HepG2 (cell line): ENCODE data around the gene CADM1. TPM values are rescaled to one million over a fixed set of nuclear protein-coding genes. Genes with fewer than 3 reads are reported as not detected.
A peak's percentile ranks its signal among the peaks of the same experiment; 100 is the strongest.

Source experiments
- AHDC1 ChIP-seq: sonication (generic); formaldehyde crosslinking; IDR thresholded peaks from 2 replicates; pipeline ENCODE4 v1.5.1; 2020; ENCODE audit warnings: mild to moderate bottlenecking, missing genetic modification reagents, borderline replicate concordance
- ARID3A ChIP-seq: IDR thresholded peaks from 2 replicates; pipeline ENCODE4 v1.6.1; 2012; ENCODE audit warnings: low read depth, low read length, improper control_type of control experiment
- FOXA1 ChIP-seq, 2 experiments: fragments of 450-650 bp in 1 of 2; sonication (generic) in 1 of 2; formaldehyde crosslinking in 1 of 2; IDR thresholded peaks; 2 replicates each; pipeline versions ENCODE4 v1.4.0 to v1.6.1; 2016 to 2020; ENCODE audit warnings: missing genetic modification reagents in 1 of 2
- FOXP1 ChIP-seq, 2 experiments: fragments of 450-650 bp in 1 of 2; IDR thresholded peaks; 2 replicates each; pipeline ENCODE4 v1.6.1; 2017 to 2018; ENCODE audit warnings: antibody characterized with exemption in 1 of 2
- GATAD2A ChIP-seq: IDR thresholded peaks from 2 replicates; pipeline ENCODE4 v1.6.1; 2016
- MAFG ChIP-seq: sonication (generic); formaldehyde crosslinking; IDR thresholded peaks from 2 replicates; pipeline ENCODE4 v1.5.1; 2020; ENCODE audit warnings: mild to moderate bottlenecking, missing genetic modification reagents
- RXRB ChIP-seq: IDR thresholded peaks from 2 replicates; pipeline ENCODE4 v1.6.1; 2016; ENCODE audit warnings: borderline replicate concordance, missing genetic modification reagents, missing compliant biosample characterization
- SRF ChIP-seq: IDR thresholded peaks from 2 replicates; pipeline ENCODE4 v1.6.1; 2011; ENCODE audit warnings: mild to moderate bottlenecking, low read depth, low read length, moderate library complexity
- ZKSCAN8 ChIP-seq: IDR thresholded peaks from 2 replicates; pipeline ENCODE4 v1.6.1; 2016; ENCODE audit warnings: borderline replicate concordance, missing genetic modification reagents, missing compliant biosample characterization
- ZMYM4 ChIP-seq: sonication (generic); formaldehyde crosslinking; IDR thresholded peaks from 2 replicates; pipeline ENCODE4 v1.8.1; 2023; ENCODE audit warnings: mild to moderate bottlenecking, missing genetic modification reagents
- ZNF207 ChIP-seq: fragments of 450-650 bp; IDR thresholded peaks from 2 replicates; pipeline ENCODE4 v1.6.1; 2016; ENCODE audit warnings: antibody characterized with exemption, borderline replicate concordance
- ZNF354B ChIP-seq: sonication (generic); formaldehyde crosslinking; IDR thresholded peaks from 2 replicates; pipeline ENCODE4 v1.8.0; 2022; ENCODE audit warnings: mild to moderate bottlenecking, missing genetic modification reagents
- ZNF589 ChIP-seq: sonication (generic); formaldehyde crosslinking; conservative IDR thresholded peaks from 2 replicates; pipeline ENCODE4 v1.8.0; 2022; ENCODE audit warnings: mild to moderate bottlenecking, moderate library complexity, missing genetic modification reagents
- polyA plus RNA-seq, 8 experiments: library from polyadenylated mRNA; depleted of rRNA in 3 of 8; stranded (reverse) in 7 of 8; unstranded in 1 of 8; fragments of >200 nt; fragmentation: Illumina TruSeq in 4 of 8; extraction: Trizol in 4 of 8; gene quantifications; 2 replicates each; pipeline versions ENCODE4 v1.2.1 to v1.2.3, GENCODE V29; 2011 to 2016; ENCODE audit warnings: low read depth in 4 of 8, missing spikeins in 1 of 8, mixed read lengths in 1 of 8; ENCODE audit not compliant: insufficient read depth in 1 of 8
- total RNA-seq, 5 experiments: library from RNA; depleted of rRNA; stranded (reverse); fragments of >200 nt; fragmentation: Illumina TruSeq; extraction: Trizol; gene quantifications; 2 replicates each; pipeline ENCODE4 v1.2.3, GENCODE V29; 2016; ENCODE audit warnings: low read depth in 1 of 5

CADM1 gene
- total and polyA plus RNA-seq, 2 of the 13 experiments (the other 11 are each of a cell fraction or from before 2014, with no cell fraction given): 71.3 to 122 TPM

- no peak for TF ChIP-seq AHDC1 (CRISPR knock-in tag)
- TF ChIP-seq ZNF207: no peak
- TF ChIP-seq ZNF354B (CRISPR knock-in tag): no peak
- TF ChIP-seq ZNF589 (CRISPR knock-in tag): no peak
- no peak for TF ChIP-seq RXRB
- TF ChIP-seq GATAD2A (CRISPR knock-in tag): peak; percentile 11; the same call in 1 of the 2 replicates
- no peak for TF ChIP-seq FOXP1 (IDR thresholded peaks at IDR 0.05)
- peak; percentile 28; the same call in 1 of the 2 replicates for TF ChIP-seq FOXP1 (CRISPR knock-in tag; IDR thresholded peaks at IDR 0.05)
- peak; percentile 68; the same call in 1 of the 2 replicates for TF ChIP-seq ARID3A
- TF ChIP-seq SRF: no peak
- no peak for TF ChIP-seq ZKSCAN8 (CRISPR knock-in tag)
- TF ChIP-seq MAFG: no peak
- TF ChIP-seq ZMYM4 (CRISPR knock-in tag): no peak
- TF ChIP-seq FOXA1 (IDR thresholded peaks at IDR 0.05): peak; percentile 69; the same call in 1 of the 2 replicates
- no peak for TF ChIP-seq FOXA1 (CRISPR knock-in tag; IDR thresholded peaks at IDR 0.05)
These were observed 26.8 kb downstream of the CADM1 start (continued) for GRCh38 chr11:115477410-115477809.
